CD14-positive monocyte (primary cell): ENCODE results near the gene CITED1. TPM values are rescaled to one million over a fixed set of nuclear protein-coding genes. Genes with fewer than 3 reads are reported as not detected.

Experiments used
- DNase-seq, 3 donors: peaks; one replicate each; pipeline ENCODE4 v3.0.0-alpha.2; 2011 to 2022
- H2AFZ ChIP-seq: 2 replicates; pipeline ENCODE4 v1.6.0; 2012; ENCODE audit warnings: mild to moderate bottlenecking, low read depth, low read length, inconsistent platforms; ENCODE audit not compliant: insufficient read depth, poor library complexity, severe bottlenecking
- H3K27ac ChIP-seq, 2 donors: 1 replicate in 1 of 2; 2 replicates in 1 of 2; pipeline ENCODE4 v1.5.1; 2012 to 2013; ENCODE audit warnings: low read length in 2 of 2, control low read depth in 1 of 2, inconsistent platforms in 1 of 2, low read depth in 1 of 2, mild to moderate bottlenecking in 1 of 2
- H3K27me3 ChIP-seq, 2 donors: one replicate each; pipeline versions ENCODE4 v1.6.0 to v1.6.1; 2011 to 2013; ENCODE audit warnings: low read length in 2 of 2; ENCODE audit not compliant: control insufficient read depth in 2 of 2, insufficient read depth in 2 of 2
- H3K36me3 ChIP-seq, 2 donors: replicated peaks in 1 of 2; 1 replicate in 1 of 2; 2 replicates in 1 of 2; pipeline versions ENCODE4 v1.5.1 to v1.6.1; 2012 to 2013; ENCODE audit warnings: low read length in 2 of 2, control low read depth in 1 of 2, inconsistent platforms in 1 of 2, mild to moderate bottlenecking in 1 of 2; ENCODE audit not compliant: insufficient read depth in 2 of 2, control insufficient read depth in 1 of 2
- H3K4me1 ChIP-seq, 2 donors: 1 replicate in 1 of 2; 2 replicates in 1 of 2; pipeline versions ENCODE4 v1.5.1 to v1.6.1; 2012 to 2013; ENCODE audit warnings: low read length in 2 of 2, control low read depth in 1 of 2, inconsistent platforms in 1 of 2, mild to moderate bottlenecking in 1 of 2, moderate library complexity in 1 of 2; ENCODE audit not compliant: insufficient read depth in 2 of 2, control insufficient read depth in 1 of 2
- H3K4me2 ChIP-seq: replicated peaks from 2 replicates; pipeline ENCODE3; 2012; ENCODE audit warnings: low read length, moderate library complexity, mild to moderate bottlenecking; ENCODE audit not compliant: poor library complexity, severe bottlenecking; ENCODE audit errors: extremely low read depth
- H3K4me3 ChIP-seq, 3 experiments: fragments of 200-600 bp in 1 of 3; sonication (generic) in 1 of 3; replicated peaks in 1 of 3; 1 replicate in 2 of 3; 2 replicates in 1 of 3; pipeline ENCODE4 v1.5.1; 2011 to 2013; ENCODE audit warnings: low read length in 3 of 3, mild to moderate bottlenecking in 3 of 3, control low read depth in 2 of 3, low read depth in 2 of 3, inconsistent platforms in 1 of 3, moderate library complexity in 1 of 3
- H3K79me2 ChIP-seq: 2 replicates; pipeline ENCODE4 v1.6.0; 2012; ENCODE audit warnings: mild to moderate bottlenecking, control low read depth, inconsistent platforms, low read length, moderate library complexity; ENCODE audit not compliant: insufficient read depth
- H3K9ac ChIP-seq: 2 replicates; pipeline ENCODE4 v1.6.0; 2017; ENCODE audit warnings: low read length, mild to moderate bottlenecking; ENCODE audit not compliant: insufficient read depth, poor library complexity, severe bottlenecking
- H3K9me3 ChIP-seq, 2 donors: replicated peaks in 1 of 2; 1 replicate in 1 of 2; 2 replicates in 1 of 2; pipeline versions ENCODE4 v1.5.1 to v1.6.1; 2012 to 2013; ENCODE audit warnings: low read length in 2 of 2, control low read depth in 1 of 2; ENCODE audit not compliant: control insufficient read depth in 1 of 2, insufficient read depth in 1 of 2
- H4K20me1 ChIP-seq: 2 replicates; pipeline ENCODE4 v1.6.0; 2012; ENCODE audit warnings: mild to moderate bottlenecking, low read length, control low read depth, moderate library complexity; ENCODE audit not compliant: insufficient read depth
- H3K27ac Mint-ChIP-seq, 7 donors: one replicate each; pipeline ENCODE4 v1.8.0; 2020; ENCODE audit warnings: mild to moderate bottlenecking in 7 of 7, mixed read lengths in 7 of 7, moderate library complexity in 6 of 7, inconsistent platforms in 2 of 7
- H3K27me3 Mint-ChIP-seq, 3 donors: one replicate each; pipeline ENCODE4 v1.8.0; 2021 to 2022; ENCODE audit warnings: low read depth in 3 of 3, mild to moderate bottlenecking in 3 of 3, mixed read lengths in 3 of 3, moderate library complexity in 3 of 3, inconsistent platforms in 1 of 3
- H3K36me3 Mint-ChIP-seq, 2 donors: one replicate each; pipeline ENCODE4 v1.8.0; 2020; ENCODE audit warnings: mixed read lengths in 2 of 2, inconsistent platforms in 1 of 2, mild to moderate bottlenecking in 1 of 2
- H3K4me1 Mint-ChIP-seq: one replicate; pipeline ENCODE4 v1.8.0; 2020; ENCODE audit warnings: mild to moderate bottlenecking, mixed read lengths
- H3K4me3 Mint-ChIP-seq, 2 donors: one replicate each; pipeline ENCODE4 v1.8.0; 2020; ENCODE audit warnings: mild to moderate bottlenecking in 2 of 2, mixed read lengths in 2 of 2, moderate library complexity in 1 of 2
- H3K9me3 Mint-ChIP-seq, 7 donors: one replicate each; pipeline ENCODE4 v1.8.0; 2020 to 2022; ENCODE audit warnings: mixed read lengths in 7 of 7, mild to moderate bottlenecking in 6 of 7, moderate library complexity in 6 of 7, inconsistent platforms in 2 of 7
- CTCF ChIP-seq: fragments of 200-600 bp; IDR thresholded peaks from one replicate; pipeline ENCODE4 v1.8.0; 2022; ENCODE audit warnings: antibody characterized with exemption, mild to moderate bottlenecking
- WGBS: methylation state at CpG from one replicate; pipeline ENCODE4 v1.1.5; 2013; ENCODE audit warnings: missing lambda C conversion rate; ENCODE audit not compliant: insufficient coverage; 5-methylcytosine and 5-hydroxymethylcytosine counted together
- intact Hi-C, 2 donors: fragments of 100-400 bp; cut with micrococcal nuclease; formaldehyde crosslinking; loops; one replicate each; pipeline versions ENCODE4 v1.15.0 to v1.15.1; 2023
- polyA minus RNA-seq: library from RNA; depleted of rRNA, polyadenylated mRNA; stranded (reverse); fragments of >200 nt; gene quantifications from 2 replicates; pipeline ENCODE4 v1.2.3, GENCODE V29; 2012
- polyA plus RNA-seq, 3 donors: library from polyadenylated mRNA; depleted of rRNA in 1 of 3; unstranded in 2 of 3; stranded (reverse) in 1 of 3; fragments of 300-500 nt in 2 of 3; fragments of >200 nt in 1 of 3; fragmentation: Illumina TruSeq in 2 of 3; gene quantifications; 1 replicate in 2 of 3; 2 replicates in 1 of 3; pipeline ENCODE4 v1.2.3, GENCODE V29; 2012 to 2021
- total RNA-seq, 12 experiments: library from RNA in 1 of 12; stranded (reverse) in 1 of 12; fragments of 120-200 nt in 1 of 12; gene quantifications; one replicate each; pipeline ENCODE4 v1.2.4 and lab custom pipeline; 2013 to 2026; ENCODE audit warnings: mixed read lengths in 6 of 12, inconsistent platforms in 1 of 12

Gene CITED1
- 0.33 TPM for total RNA-seq (2013)
- polyA plus RNA-seq (under 1 TPM in 1 of 3 donors, not detected in 2; 0.36 TPM), polyA minus RNA-seq (0.28 and 0.32 TPM in 2 replicates), total RNA-seq (lab: John Stamatoyannopoulos, UW) (0 to 0.32 (median 0) reads per million in 11 experiments)

GRCh38 chrX:72305286-72306084 is at the start of gene CITED1:
Gene CITED1 (minus strand): TSS chrX:72305914. CDS start chrX:72302869, 3,045 bp downstream.
- peak in 1 of 3 donors; percentile 0 for DNase-seq

More at GRCh38 chrX:72305286-72306084, at the start of gene CITED1:
- WGBS, result 0% methylated on average over 38 of the region's 68 CpGs
- H3K27ac ChIP-seq, result no peak within 1 kb of the TSS
- TF ChIP-seq CTCF, result no peak
- Mint-ChIP-seq H3K4me3 (peak within 1 kb of the TSS; percentile 85 to 92), H3K4me1 (peaks cover 46% of the 10 kb centered on the region), H3K27ac (peak within 1 kb of the TSS in 2 of 7 donors; percentile 46 to 62), H3K27me3 (peaks cover 63 to 92% (median 89%) of the 10 kb centered on the region in 3 donors), H3K9me3 (peaks cover 0 to 16% (median 10%) of the 10 kb centered on the region in 7 donors), H3K36me3 (peaks cover 6 to 10% of the 10 kb centered on the region in 2 donors)
- H3K4me1 ChIP-seq, result peaks cover 38 to 42% of the 10 kb centered on the region in 2 donors
- H3K4me3 ChIP-seq, result peak within 1 kb of the TSS; percentile 42 to 69 (median 43)
- H2AFZ ChIP-seq, result peak within 1 kb of the TSS; percentile 46
- no peaks in the 10 kb centered on the region for H4K20me1 ChIP-seq
- no peaks in the 10 kb centered on the region for H3K79me2 ChIP-seq
- H3K4me2 ChIP-seq, result peak within 1 kb of the TSS; percentile 56
- intact Hi-C loops, result no loop called here
- no peak within 1 kb of the TSS for H3K9ac ChIP-seq
- H3K36me3 ChIP-seq, result no peaks in the 10 kb centered on the region
- peaks cover 70 to 87% of the 10 kb centered on the region in 2 donors for H3K27me3 ChIP-seq
- H3K9me3 ChIP-seq, result peaks cover 0 to 38% of the 10 kb centered on the region in 2 donors
